AG10803 (cell line): ENCODE data around the gene SLFN13.

Experiments used
- DNase-seq: peaks from one replicate; pipeline ENCODE4 v3.0.0; 2010; ENCODE audit warnings: low read depth
- H3K4me3 ChIP-seq: 2 replicates; pipeline ENCODE4 v1.5.1; 2011; ENCODE audit warnings: mild to moderate bottlenecking, low read length, control low read depth
- TF ChIP-seq, protein P1 (sequence below): conservative IDR thresholded peaks from 2 replicates; pipeline ENCODE4 v1.5.1; 2011; ENCODE audit warnings: mild to moderate bottlenecking, low read length, control low read depth, inconsistent platforms

SLFN13 gene, protein sequence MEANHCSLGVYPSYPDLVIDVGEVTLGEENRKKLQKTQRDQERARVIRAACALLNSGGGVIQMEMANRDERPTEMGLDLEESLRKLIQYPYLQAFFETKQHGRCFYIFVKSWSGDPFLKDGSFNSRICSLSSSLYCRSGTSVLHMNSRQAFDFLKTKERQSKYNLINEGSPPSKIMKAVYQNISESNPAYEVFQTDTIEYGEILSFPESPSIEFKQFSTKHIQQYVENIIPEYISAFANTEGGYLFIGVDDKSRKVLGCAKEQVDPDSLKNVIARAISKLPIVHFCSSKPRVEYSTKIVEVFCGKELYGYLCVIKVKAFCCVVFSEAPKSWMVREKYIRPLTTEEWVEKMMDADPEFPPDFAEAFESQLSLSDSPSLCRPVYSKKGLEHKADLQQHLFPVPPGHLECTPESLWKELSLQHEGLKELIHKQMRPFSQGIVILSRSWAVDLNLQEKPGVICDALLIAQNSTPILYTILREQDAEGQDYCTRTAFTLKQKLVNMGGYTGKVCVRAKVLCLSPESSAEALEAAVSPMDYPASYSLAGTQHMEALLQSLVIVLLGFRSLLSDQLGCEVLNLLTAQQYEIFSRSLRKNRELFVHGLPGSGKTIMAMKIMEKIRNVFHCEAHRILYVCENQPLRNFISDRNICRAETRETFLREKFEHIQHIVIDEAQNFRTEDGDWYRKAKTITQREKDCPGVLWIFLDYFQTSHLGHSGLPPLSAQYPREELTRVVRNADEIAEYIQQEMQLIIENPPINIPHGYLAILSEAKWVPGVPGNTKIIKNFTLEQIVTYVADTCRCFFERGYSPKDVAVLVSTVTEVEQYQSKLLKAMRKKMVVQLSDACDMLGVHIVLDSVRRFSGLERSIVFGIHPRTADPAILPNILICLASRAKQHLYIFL

DNA sequence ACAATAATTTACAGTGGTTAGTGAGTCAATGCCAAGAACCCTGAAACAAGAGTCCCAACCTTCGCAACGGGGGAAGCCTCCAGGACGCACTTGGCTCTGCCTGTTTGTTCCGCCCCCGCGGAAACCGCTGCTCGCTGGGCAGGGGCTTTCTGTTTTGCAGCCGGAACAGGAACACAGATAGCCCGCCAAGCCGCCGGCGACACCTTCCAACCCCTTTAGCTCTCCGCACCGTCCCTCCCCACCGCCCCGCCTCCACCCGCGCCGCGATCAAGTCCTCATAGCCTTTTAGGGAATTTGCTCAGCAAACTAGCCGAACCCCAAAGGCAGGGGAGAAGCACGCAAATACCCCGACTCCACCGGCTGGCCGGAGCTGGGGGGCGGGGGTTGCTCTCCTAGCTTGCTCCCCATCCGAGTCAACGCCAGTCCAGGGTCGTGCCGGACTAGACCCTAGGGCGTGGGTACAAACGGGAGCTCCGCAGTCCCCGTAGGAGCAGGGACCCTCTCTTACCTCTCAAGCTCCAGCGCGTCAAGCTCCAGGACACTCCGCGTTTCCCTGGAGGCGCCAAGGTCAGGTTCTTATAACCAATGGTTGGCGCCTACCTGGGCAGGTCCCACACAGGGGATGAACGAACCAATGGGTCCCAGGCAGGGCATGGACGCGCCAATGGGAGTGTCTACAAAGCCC lies at the start of gene SLFN13:
TSS of gene SLFN13 (minus strand) at position 553 of the 685 bp plus-strand sequence. CDS start 3,086 bp downstream, outside the sequence.
- TF ChIP-seq, protein P1, sequence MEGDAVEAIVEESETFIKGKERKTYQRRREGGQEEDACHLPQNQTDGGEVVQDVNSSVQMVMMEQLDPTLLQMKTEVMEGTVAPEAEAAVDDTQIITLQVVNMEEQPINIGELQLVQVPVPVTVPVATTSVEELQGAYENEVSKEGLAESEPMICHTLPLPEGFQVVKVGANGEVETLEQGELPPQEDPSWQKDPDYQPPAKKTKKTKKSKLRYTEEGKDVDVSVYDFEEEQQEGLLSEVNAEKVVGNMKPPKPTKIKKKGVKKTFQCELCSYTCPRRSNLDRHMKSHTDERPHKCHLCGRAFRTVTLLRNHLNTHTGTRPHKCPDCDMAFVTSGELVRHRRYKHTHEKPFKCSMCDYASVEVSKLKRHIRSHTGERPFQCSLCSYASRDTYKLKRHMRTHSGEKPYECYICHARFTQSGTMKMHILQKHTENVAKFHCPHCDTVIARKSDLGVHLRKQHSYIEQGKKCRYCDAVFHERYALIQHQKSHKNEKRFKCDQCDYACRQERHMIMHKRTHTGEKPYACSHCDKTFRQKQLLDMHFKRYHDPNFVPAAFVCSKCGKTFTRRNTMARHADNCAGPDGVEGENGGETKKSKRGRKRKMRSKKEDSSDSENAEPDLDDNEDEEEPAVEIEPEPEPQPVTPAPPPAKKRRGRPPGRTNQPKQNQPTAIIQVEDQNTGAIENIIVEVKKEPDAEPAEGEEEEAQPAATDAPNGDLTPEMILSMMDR: no peak
- DNase-seq: peak; percentile 8
- H3K4me3 ChIP-seq: peak within 1 kb of the TSS; percentile 53

DNA sequence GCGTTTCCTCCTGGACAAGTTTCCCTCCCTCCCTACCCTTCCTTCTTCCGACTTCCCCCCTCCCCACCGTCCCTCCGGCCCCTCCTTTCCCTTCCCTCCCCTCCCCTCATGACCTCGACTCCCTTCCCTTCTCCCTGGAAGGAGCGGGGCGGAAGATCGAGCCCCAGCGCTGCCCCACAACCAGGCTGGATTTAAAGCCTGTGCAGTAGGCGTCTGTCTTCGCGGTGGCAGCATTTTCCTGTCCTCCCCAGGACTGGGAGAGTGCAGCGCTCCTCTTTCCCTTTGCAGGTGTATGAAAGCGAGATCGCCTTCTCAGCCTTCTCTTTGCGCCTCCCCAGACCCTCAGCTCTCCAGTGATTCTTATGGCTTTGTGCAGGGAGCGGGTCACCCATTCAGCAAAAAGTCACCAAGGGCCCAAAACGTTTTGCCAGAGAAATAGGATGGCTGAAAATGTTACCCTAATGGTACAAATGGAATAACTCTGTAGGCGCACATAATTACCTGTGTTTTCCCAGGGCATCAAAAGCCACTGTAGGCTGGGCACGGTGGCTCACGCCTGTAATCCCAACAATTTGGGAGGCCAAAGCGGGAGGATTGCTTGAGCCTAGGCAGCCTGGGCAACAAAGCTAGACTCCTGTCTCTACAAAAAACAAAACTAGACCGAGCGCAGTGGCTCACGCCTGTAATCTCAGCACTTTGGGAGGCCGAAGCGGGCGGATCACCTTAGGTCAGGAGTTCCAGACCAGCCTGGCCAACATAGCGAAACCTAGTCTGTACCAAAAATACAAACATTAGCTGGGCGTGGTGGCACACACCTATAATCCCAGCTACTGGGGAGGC lies 48.1 kb upstream of the SLFN13 start:
- H3K4me3 ChIP-seq: no peak overlapping the region
- TF ChIP-seq, protein P1: no peak
- DNase-seq: no peak

DNA sequence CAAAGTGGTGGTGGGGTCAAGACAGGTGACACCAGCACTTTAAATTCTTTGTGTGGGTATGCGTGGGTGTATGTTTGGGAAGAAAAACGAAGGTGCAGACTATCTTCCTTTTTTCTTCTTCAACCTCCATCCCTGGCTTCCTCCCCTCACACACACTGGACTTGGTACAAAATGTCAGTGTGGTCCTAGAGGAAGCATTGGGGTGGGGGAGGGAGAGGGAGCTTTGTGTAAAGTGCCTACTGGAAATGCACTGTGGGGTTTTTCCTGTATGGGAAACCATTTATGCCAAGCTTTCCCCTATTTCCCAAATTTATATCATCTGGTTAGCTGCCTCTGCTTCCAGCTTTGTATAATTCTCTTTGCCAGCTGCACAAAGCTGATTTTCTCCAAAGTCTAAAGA lies 44.5 kb upstream of the SLFN13 start:
- no peak for DNase-seq
- no peak overlapping the region for H3K4me3 ChIP-seq
- TF ChIP-seq, protein P1: no peak

DNA sequence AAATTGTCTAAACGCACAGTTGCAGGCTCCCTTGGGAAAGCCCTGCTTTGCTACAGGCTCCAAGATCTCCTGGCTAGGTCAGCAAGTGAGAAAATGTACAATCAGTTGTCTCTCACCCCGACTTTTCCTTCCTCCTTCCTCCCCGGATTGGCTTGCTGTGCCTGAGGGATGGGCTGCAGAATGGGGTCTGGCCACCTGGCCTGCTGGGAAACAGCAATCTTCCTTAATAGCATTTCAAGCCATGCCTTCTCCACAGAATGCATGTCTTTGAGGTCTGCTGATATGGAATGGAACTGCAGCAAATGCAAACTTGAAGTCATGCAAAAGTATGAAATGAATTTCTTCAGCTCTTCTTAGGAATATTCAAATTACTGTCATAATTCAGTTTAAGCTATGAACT lies 42.9 kb upstream of the SLFN13 start:
- no peak for DNase-seq
- TF ChIP-seq, protein P1: no peak
- no peak overlapping the region for H3K4me3 ChIP-seq

DNA sequence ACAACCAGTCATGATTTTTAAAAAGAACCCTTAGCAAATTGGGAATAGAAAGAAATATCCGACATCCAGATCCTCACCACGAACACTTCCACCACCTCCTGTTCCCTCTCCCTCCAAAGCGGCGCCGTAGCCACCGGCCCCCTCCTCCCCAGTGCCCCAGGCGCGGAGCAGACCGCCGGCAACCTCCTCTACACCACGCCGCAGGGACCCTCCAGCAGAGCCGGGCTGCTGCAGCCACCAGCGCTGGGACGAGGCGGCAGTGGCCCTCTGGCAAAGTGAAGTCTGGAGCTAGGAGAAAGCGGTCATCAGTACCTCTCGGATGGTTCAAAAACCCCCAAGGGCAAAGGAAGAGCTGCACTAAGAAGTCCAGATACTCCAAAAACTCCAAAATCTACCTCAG lies 41.4 kb upstream of the SLFN13 start:
- no peak for DNase-seq
- TF ChIP-seq, protein P1: no peak

DNA sequence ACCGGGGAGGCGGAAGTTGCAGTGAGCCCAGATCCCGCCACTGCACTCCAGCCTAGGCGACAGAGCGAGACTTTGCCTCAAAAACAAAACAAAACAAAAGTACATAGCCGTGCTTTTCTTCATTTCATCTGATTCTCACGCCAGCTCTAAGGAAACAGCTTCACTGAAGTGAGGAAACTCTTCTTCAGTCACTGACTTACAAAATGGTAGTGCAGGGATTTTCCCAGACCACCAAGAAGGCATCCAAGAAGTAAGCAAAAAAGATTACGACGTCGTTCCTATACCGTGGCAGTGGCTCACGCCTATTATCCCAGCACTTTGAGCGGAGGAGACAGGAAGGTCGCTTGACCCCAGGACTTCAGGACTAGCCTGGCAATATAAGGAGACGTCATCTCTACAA lies 40.4 kb upstream of the SLFN13 start:
- DNase-seq: no peak
- TF ChIP-seq, protein P1: no peak
- no peak overlapping the region for H3K4me3 ChIP-seq

More for the DNA sequence above, 41.4 kb upstream of the SLFN13 start:
- no peak overlapping the region for H3K4me3 ChIP-seq
